ENCODE results near the gene AHCYL2. TPM values are rescaled to one million over a fixed set of nuclear protein-coding genes. Genes with fewer than 3 reads are reported as not detected.

Gene AHCYL2
- total and polyA plus RNA-seq, 7 experiments from 2014 or later = 8.6 to 22.2 (median 20.1) TPM

DNA sequence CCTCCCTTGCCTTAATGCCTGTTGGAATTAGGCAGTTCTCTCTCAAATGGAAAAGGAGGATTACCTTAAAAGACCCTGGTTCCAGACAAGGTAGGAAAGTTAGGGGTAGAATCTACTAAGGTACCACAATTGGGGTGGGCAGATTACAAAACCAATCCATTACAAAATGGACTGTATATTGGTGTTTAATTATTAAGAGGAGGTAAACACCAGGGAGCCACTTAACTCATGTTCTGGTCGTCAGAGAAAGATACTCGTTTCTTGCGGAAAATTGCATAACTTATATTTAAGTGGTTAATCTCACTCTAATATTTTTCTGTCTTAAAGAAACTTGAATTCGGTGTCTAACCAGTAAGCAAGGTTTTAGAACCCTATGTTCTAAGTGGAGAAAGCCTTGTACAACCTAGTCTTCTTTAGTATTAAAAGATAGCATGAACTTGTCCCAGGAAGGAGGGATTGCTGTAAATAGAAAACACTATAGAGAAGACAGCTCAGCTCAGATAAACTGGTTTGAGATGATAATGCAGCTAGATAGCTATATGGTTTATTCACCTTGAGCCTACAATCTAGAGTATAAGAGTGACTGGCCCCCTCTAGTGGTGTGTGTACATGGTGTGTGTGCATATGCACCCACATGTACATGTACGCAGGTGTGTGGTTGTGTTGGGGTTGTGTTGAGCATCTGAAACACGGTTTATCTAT lies 151.4 kb downstream of the AHCYL2 start:
- ATAC-seq (peak; percentile 73), DNase-seq (peak in 8 of 9 donors; percentile 8 to 39 (median 26))
- H3K36me3 ChIP-seq (ENCODE audit: control insufficient read depth in 2 of 3, insufficient read depth in 3 of 3, low read length in 3 of 3) = no peaks in the 10 kb centered on the region
- H3K27me3 ChIP-seq (ENCODE audit: control insufficient read depth in 2 of 2, insufficient read depth in 2 of 2, low read length in 2 of 2) = no peaks in the 10 kb centered on the region
- intact Hi-C loops (cut with micrococcal nuclease) = loop anchor here (1.0 to 10.0 kb wide), 5 partner anchors 8 to 158 kb away; partner anchors contain the start of genes AHCYL2 (in 1 of the 2) and STRIP2 (in 1 of the 2)
- peaks cover 0 to 39% (median 0%) of the 10 kb centered on the region in 7 donors for H3K4me1 Mint-ChIP-seq
- H3K4me3 Mint-ChIP-seq = no peak overlapping the region
- POLR2A ChIA-PET = no interaction called here
- H3K9me3 ChIP-seq (ENCODE audit: control insufficient read depth in 2 of 3, low read length in 3 of 3) = no peaks in the 10 kb centered on the region
- no peak overlapping the region for H3K4me3 ChIP-seq (ENCODE audit: low read length)
- CTCF ChIA-PET = interaction anchor here (0.6 to 3.2 kb wide), 5 partner anchors 9 to 552 kb away, joined by 3 to 26 read pairs (median 8); no protein-coding TSS in a partner anchor
- H3K27ac ChIP-seq (ENCODE audit: low read depth, low read length) = no peak overlapping the region
- H3K27ac Mint-ChIP-seq = peak overlapping the region in 1 of 9 donors; percentile 57
- H3K36me3 Mint-ChIP-seq = peaks cover 0 to 15% (median 3%) of the 10 kb centered on the region in 5 donors
- H3K27me3 Mint-ChIP-seq = no peaks in the 10 kb centered on the region
- H3K9me3 Mint-ChIP-seq = no peaks in the 10 kb centered on the region
- peaks cover 0 to 3% of the 10 kb centered on the region in 2 donors for H3K4me1 ChIP-seq (ENCODE audit: control insufficient read depth in 2 of 2, insufficient read depth in 2 of 2, low read length in 2 of 2)

DNA sequence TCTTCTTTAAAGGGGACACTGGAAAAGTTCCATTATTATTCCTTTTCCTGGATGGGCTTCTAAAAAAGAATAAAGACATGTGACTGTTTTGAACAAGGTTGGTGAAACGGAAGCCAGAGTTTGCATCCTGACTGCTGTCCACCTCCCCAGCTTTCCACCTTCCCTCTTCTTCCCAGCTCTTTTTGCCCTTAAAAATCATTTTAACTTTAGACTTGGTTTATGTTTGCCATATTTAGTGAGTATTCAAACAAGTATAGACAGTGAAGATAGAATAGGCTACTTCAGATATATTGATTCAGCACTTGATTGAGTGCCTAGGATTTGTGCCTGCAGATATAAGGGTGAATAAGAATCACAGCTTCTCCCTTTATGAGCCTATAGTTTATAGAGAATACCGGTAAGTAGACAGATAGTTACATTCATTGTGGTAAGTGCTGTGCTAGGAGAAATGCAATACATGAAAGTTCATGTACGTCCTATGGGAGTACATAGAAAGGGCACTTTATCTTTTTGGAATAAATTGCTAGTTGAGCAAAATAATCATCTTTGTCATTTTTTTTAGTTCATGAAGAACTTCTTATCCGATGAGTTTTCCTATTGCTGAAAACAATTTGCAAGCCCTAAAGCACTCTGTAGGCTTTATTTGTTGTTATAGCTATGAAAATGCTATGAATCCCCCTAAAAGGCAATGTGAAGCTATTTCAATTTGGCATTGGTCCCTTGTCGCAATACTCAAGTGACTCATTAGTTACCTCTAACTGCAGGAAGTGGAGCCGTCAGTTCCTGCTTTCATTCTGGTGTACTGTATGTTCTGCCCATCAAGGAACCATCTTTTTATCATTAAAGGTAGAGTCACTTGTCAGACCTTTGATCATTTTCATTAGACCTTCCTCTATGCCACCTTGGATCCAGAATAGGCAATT lies 152.2 kb downstream of the AHCYL2 start:
- Histone ChIP-seq H3K4me1 (ENCODE audit: control insufficient read depth in 2 of 2, insufficient read depth in 2 of 2, low read length in 2 of 2) (peaks cover 0 to 3% of the 10 kb centered on the region in 2 donors), H3K4me3 (ENCODE audit: low read length) (no peak overlapping the region), H3K36me3 (ENCODE audit: control insufficient read depth in 2 of 3, insufficient read depth in 3 of 3, low read length in 3 of 3) (no peaks in the 10 kb centered on the region), H3K27me3 (ENCODE audit: control insufficient read depth in 2 of 2, insufficient read depth in 2 of 2, low read length in 2 of 2) (no peaks in the 10 kb centered on the region), H3K27ac (ENCODE audit: low read depth, low read length) (no peak overlapping the region), H3K9me3 (ENCODE audit: control insufficient read depth in 2 of 3, low read length in 3 of 3) (no peaks in the 10 kb centered on the region)
- ATAC-seq = no peak
- no peaks in the 10 kb centered on the region for H3K27me3 Mint-ChIP-seq
- peaks cover 0 to 37% (median 0%) of the 10 kb centered on the region in 7 donors for H3K4me1 Mint-ChIP-seq
- DNase-seq = no peak
- H3K9me3 Mint-ChIP-seq = no peaks in the 10 kb centered on the region
- ChIA-PET CTCF (interaction anchor here (0.6 to 3.2 kb wide), 7 partner anchors 10 to 551 kb away, joined by 3 to 26 read pairs (median 3); no protein-coding TSS in a partner anchor), POLR2A (interaction anchor here (1.0 kb wide), 1 partner anchor 10 kb away, joined by 3 read pairs; no protein-coding TSS in a partner anchor)
- peak overlapping the region in 1 of 10 donors; percentile 30 for H3K4me3 Mint-ChIP-seq
- H3K36me3 Mint-ChIP-seq = peaks cover 0 to 19% (median 7%) of the 10 kb centered on the region in 5 donors
- intact Hi-C loops (cut with micrococcal nuclease) = loop anchor here (1.0 to 10.0 kb wide), 5 partner anchors 9 to 159 kb away; partner anchors contain the start of genes AHCYL2 (in 1 of the 2) and STRIP2 (in 1 of the 2)
- H3K27ac Mint-ChIP-seq = peak overlapping the region in 1 of 9 donors; percentile 68

DNA sequence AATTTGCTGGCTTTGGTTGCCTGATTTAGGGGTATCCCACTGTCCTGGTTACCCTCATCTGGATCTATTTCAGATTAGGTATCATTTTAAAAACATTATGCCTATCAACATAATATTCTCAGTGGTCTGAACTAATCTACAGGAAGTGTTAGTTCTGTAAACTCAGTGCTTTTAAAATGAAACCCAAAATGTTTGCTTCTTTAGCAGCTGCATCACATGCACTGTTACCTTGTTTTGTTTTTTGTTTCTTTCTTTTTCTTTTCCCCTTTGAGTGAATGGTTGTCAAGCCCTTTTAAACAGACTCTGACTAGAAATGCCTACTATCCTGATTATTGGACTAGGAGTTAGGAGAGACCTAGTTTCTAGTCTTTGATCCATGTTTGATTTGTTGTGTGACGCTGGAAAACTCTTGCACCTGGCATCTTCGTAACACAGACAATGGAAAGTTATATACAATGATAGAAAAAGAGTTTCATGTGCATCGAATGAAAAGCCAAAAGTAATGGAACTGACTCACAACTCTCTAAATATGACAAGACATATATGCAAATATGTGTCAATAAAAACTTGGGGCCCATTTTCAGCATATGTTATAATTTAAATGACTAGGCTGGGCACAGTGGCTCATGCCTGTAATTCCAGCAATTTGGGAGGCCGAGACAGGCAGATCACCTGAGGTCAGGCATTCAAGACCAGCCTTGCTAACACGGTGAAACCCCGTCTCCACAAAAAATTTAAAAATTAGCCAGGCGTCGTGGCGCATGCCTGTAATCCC lies 157.1 kb downstream of the AHCYL2 start:
- intact Hi-C loops (cut with micrococcal nuclease) = no loop called here
- H3K4me1 ChIP-seq (ENCODE audit: control insufficient read depth in 2 of 2, insufficient read depth in 2 of 2, low read length in 2 of 2) = peaks cover 0 to 3% of the 10 kb centered on the region in 2 donors
- Mint-ChIP-seq H3K36me3 (peaks cover 0 to 31% (median 12%) of the 10 kb centered on the region in 5 donors), H3K27me3 (no peaks in the 10 kb centered on the region), H3K9me3 (no peaks in the 10 kb centered on the region), H3K27ac (peak overlapping the region in 1 of 9 donors; percentile 85), H3K4me3 (peak overlapping the region in 1 of 10 donors; percentile 33), H3K4me1 (peaks cover 0 to 28% (median 0%) of the 10 kb centered on the region in 7 donors)
- H3K9me3 ChIP-seq (ENCODE audit: control insufficient read depth in 2 of 3, low read length in 3 of 3) = no peaks in the 10 kb centered on the region
- POLR2A ChIA-PET = no interaction called here
- peaks cover 0 to 7% (median 0%) of the 10 kb centered on the region in 3 experiments for H3K36me3 ChIP-seq (ENCODE audit: control insufficient read depth in 2 of 3, insufficient read depth in 3 of 3, low read length in 3 of 3)
- H3K27ac ChIP-seq (ENCODE audit: low read depth, low read length) = no peak overlapping the region
- CTCF ChIA-PET = no interaction called here
- ATAC-seq = no peak
- no peak for DNase-seq
- no peak overlapping the region for H3K4me3 ChIP-seq (ENCODE audit: low read length)
- no peaks in the 10 kb centered on the region for H3K27me3 ChIP-seq (ENCODE audit: control insufficient read depth in 2 of 2, insufficient read depth in 2 of 2, low read length in 2 of 2)

DNA sequence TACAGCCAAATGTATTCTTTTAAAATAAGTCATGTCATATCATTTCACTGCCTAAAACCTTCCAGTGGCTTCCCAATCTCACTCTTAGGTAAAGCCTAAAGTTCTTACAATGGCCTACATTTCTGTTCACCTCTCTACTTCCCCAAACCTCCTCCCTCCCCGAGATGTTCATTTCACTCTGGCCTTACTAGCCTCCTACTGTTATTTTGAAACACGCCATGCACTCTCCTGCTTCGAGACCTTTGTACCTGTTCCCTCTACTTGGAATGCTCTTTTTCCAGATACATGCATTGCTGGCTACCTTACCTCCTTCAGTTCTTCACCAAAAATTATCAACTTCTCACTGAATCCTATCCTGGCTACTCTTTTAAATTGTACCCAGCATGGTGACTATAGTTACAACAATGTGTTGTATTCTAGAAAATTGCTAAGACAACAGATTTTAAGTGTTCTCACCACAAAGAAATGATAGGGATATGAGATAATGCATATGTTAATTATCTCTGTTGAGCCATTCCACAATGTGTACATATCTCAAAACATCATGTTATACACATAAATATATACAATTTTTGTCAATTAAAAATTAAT lies 158.8 kb downstream of the AHCYL2 start:
- DNase-seq (no peak), ATAC-seq (no peak)
- no peaks in the 10 kb centered on the region for H3K27me3 ChIP-seq (ENCODE audit: control insufficient read depth in 2 of 2, insufficient read depth in 2 of 2, low read length in 2 of 2)
- H3K4me3 Mint-ChIP-seq = no peak overlapping the region
- H3K36me3 ChIP-seq (ENCODE audit: control insufficient read depth in 2 of 3, insufficient read depth in 3 of 3, low read length in 3 of 3) = peaks cover 0 to 14% (median 0%) of the 10 kb centered on the region in 3 experiments
- no peaks in the 10 kb centered on the region for H3K9me3 ChIP-seq (ENCODE audit: control insufficient read depth in 2 of 3, low read length in 3 of 3)
- peaks cover 0 to 17% (median 0%) of the 10 kb centered on the region in 7 donors for H3K4me1 Mint-ChIP-seq
- no peak overlapping the region for H3K4me3 ChIP-seq (ENCODE audit: low read length)
- no peak overlapping the region for H3K27ac ChIP-seq (ENCODE audit: low read depth, low read length)
- peaks cover 3 to 36% (median 16%) of the 10 kb centered on the region in 5 donors for H3K36me3 Mint-ChIP-seq
- no peaks in the 10 kb centered on the region for H3K27me3 Mint-ChIP-seq
- intact Hi-C loops (cut with micrococcal nuclease) = no loop called here
- no peak overlapping the region for H3K27ac Mint-ChIP-seq
- H3K4me1 ChIP-seq (ENCODE audit: control insufficient read depth in 2 of 2, insufficient read depth in 2 of 2, low read length in 2 of 2) = no peaks in the 10 kb centered on the region
- ChIA-PET CTCF (no interaction called here), POLR2A (no interaction called here)
- H3K9me3 Mint-ChIP-seq = no peaks in the 10 kb centered on the region

DNA sequence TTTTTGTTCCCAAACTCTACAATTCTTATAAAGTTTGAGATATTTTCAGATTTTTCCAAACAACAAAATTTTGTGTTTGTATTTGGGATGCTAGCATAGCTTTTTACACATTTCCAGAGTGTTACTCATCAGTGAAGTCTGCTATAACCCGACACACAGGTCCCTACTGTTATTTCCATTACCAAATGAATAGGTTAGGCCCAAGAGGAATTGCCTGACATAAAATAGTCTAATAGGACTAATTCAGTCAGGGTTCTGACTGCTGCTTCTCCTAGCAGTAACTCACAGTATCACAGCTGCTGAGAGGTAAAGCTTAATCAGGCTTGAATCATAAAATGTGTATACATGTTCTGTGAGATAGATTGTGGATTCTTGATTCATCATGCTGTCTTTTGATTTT lies 160.3 kb downstream of the AHCYL2 start:
- H3K27me3 Mint-ChIP-seq = no peaks in the 10 kb centered on the region
- H3K27me3 ChIP-seq (ENCODE audit: control insufficient read depth in 2 of 2, insufficient read depth in 2 of 2, low read length in 2 of 2) = no peaks in the 10 kb centered on the region
- DNase-seq (no peak), ATAC-seq (no peak)
- ChIA-PET CTCF (interaction anchor here (1.2 kb wide), 1 partner anchor 18 kb away, joined by 3 read pairs; no protein-coding TSS in a partner anchor), POLR2A (no interaction called here)
- H3K27ac Mint-ChIP-seq = no peak overlapping the region
- intact Hi-C loops (cut with micrococcal nuclease) = no loop called here
- no peak overlapping the region for H3K27ac ChIP-seq (ENCODE audit: low read depth, low read length)
- H3K36me3 Mint-ChIP-seq = peaks cover 3 to 39% (median 12%) of the 10 kb centered on the region in 5 donors
- H3K36me3 ChIP-seq (ENCODE audit: control insufficient read depth in 2 of 3, insufficient read depth in 3 of 3, low read length in 3 of 3) = peaks cover 0 to 14% (median 0%) of the 10 kb centered on the region in 3 experiments
- H3K9me3 ChIP-seq (ENCODE audit: control insufficient read depth in 2 of 3, low read length in 3 of 3) = no peaks in the 10 kb centered on the region
- H3K9me3 Mint-ChIP-seq = no peaks in the 10 kb centered on the region
- H3K4me1 Mint-ChIP-seq = peaks cover 0 to 17% (median 0%) of the 10 kb centered on the region in 7 donors
- no peak overlapping the region for H3K4me3 Mint-ChIP-seq
- H3K4me3 ChIP-seq (ENCODE audit: low read length) = no peak overlapping the region
- no peaks in the 10 kb centered on the region for H3K4me1 ChIP-seq (ENCODE audit: control insufficient read depth in 2 of 2, insufficient read depth in 2 of 2, low read length in 2 of 2)

Measured in naive thymus-derived CD4-positive, alpha-beta T cell (primary cell).